ENCODE data around the gene OR13G1. TPM values are rescaled to one million over a fixed set of nuclear protein-coding genes. Genes with fewer than 3 reads are reported as not detected.

Gene OR13G1
- total RNA-seq, 1 donor from 2014 or later: not detected

Other genes starting within 250 kb of the OR13G1 start
- gene OR2B11, start 221.6 kb downstream of the OR13G1 start, total RNA-seq: not detected in 2 replicates
- gene OR2C3, start 143.3 kb downstream of the OR13G1 start, total RNA-seq: not detected in 2 replicates
- gene GCSAML, start 130.6 kb downstream of the OR13G1 start, total RNA-seq: not detected in 2 replicates
- gene OR2G2, start 91.4 kb downstream of the OR13G1 start, total RNA-seq: not detected in 2 replicates
- gene OR2G3, start 74.2 kb downstream of the OR13G1 start, total RNA-seq: not detected in 2 replicates
- not detected in 2 replicates for gene OR6F1, start 36.9 kb upstream of the OR13G1 start, total RNA-seq
- not detected in 2 replicates for gene OR14K1, start 58.9 kb upstream of the OR13G1 start, total RNA-seq
- gene OR14A2, start 68.4 kb upstream of the OR13G1 start, total RNA-seq: not detected in 2 replicates
- not detected in 2 replicates for gene OR1C1, start 80.8 kb upstream of the OR13G1 start, total RNA-seq
- gene OR14A16, start 144.4 kb upstream of the OR13G1 start, total RNA-seq: not detected in 2 replicates
- not detected in 2 replicates for gene OR11L1, start 162.2 kb upstream of the OR13G1 start, total RNA-seq
- gene TRIM58, start 177.4 kb upstream of the OR13G1 start, total RNA-seq: under 0.01 and 0.22 TPM in 2 replicates
- not detected in 2 replicates for gene OR2W3, start 215.8 kb upstream of the OR13G1 start, total RNA-seq
- gene OR2T8, start 240.5 kb upstream of the OR13G1 start, total RNA-seq: not detected in 2 replicates
- gene OR2AJ1, start 245.2 kb upstream of the OR13G1 start, total RNA-seq: not detected in 2 replicates

All from lung microvascular endothelial cell (primary cell).